ENCODE measurements around the gene MIP.
"Not testable (repeated sequence)": the region's sequence is repeated elsewhere in the genome, so short reads cannot be mapped to it uniquely, and the experiment has no call there.

The MIP gene

DNA sequence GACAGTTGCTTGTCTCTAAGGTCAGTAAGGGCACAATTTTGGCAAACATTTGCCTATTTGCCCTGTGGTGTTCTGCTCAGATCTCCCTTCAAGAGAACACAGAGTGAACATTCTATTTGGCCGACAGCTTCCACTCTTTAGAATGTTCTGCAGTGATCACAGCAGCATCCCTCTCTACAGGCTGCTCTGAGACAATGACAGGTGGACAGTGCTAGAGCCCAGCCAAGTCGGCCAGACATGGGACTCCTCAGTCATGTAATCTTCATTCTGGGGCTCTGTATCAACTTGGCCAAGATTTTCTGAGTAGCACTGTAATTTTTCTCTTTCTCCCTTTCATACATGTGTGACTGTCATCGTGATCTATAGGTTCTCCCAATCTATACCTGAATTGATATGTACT, 40.1 kb downstream of the MIP start:
- H3K4me3 ChIP-seq (replicated peaks; ENCODE audit: low read depth, low read length): no peak overlapping the region
- TF ChIP-seq, protein P1, sequence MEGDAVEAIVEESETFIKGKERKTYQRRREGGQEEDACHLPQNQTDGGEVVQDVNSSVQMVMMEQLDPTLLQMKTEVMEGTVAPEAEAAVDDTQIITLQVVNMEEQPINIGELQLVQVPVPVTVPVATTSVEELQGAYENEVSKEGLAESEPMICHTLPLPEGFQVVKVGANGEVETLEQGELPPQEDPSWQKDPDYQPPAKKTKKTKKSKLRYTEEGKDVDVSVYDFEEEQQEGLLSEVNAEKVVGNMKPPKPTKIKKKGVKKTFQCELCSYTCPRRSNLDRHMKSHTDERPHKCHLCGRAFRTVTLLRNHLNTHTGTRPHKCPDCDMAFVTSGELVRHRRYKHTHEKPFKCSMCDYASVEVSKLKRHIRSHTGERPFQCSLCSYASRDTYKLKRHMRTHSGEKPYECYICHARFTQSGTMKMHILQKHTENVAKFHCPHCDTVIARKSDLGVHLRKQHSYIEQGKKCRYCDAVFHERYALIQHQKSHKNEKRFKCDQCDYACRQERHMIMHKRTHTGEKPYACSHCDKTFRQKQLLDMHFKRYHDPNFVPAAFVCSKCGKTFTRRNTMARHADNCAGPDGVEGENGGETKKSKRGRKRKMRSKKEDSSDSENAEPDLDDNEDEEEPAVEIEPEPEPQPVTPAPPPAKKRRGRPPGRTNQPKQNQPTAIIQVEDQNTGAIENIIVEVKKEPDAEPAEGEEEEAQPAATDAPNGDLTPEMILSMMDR (IDR thresholded peaks at IDR 0.05; ENCODE audit: low read length, missing control alignments): no peak
- no peak for DNase-seq (ENCODE audit: low read depth)

DNA sequence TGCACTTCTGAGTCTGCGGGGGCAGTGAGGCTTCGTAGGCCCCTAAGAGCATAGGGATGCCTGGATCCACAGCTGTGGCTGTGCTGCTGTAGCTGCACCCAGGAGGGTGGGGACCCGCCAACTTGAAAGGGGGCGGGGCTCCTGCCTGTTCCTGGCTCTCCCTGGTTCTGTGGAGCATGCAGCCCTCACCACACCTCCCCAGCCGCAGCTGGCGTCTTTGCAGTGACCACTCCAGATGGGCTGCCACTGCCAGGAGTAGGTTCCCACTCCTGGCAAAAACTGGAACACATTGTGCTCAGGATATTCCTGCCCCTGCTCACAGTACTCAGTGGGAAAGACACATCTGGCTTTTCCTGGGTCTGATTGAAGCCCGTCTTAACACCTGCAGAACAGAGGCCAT, 41.1 kb downstream of the MIP start:
- no peak overlapping the region for H3K4me3 ChIP-seq (replicated peaks; ENCODE audit: low read depth, low read length)
- TF ChIP-seq, protein P1 (IDR thresholded peaks at IDR 0.05; ENCODE audit: low read length, missing control alignments): no peak
- DNase-seq (ENCODE audit: low read depth): no peak

DNA sequence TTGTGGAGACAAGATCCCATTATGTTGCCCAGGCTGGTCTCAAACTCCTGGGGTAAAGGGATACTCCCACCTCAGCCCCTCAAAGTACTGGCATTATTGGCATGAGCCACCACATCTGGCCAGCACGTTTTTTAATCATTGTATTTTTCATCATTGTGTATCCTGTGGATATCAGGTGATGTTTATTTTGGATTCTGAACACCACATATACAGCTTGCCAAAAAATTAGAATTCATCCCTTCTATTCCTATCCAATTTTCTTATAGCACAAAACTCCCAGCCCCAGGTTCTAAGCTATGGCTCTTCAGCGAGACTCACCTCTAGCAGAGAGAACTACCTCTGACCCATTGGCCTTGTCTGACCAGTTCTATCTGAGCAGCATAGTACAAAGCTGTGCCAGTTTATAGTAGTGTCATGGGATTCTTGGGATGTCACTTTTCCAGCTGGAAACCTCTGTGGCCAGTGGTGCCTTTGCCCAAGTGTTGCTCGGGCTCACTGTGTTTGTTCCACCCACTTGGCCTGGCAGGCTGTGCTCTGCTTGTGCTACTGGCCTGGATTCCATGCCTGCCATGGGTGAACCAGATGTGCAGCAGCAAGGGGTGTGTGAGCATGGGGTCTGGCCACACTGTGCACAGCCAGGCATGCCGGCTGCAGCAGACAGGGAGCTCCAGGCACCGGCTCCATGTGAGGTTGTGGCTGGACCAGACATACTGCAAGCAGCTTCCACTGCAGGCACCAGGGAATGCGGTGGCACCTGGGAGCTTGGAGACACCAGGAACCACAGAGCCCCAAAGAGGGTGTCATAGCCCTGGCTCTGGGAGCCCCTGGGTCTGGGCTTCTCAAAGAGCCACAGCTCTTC, 42.4 kb downstream of the MIP start:
- H3K4me3 ChIP-seq (replicated peaks; ENCODE audit: low read depth, low read length): no peak overlapping the region
- TF ChIP-seq, protein P1 (IDR thresholded peaks at IDR 0.05; ENCODE audit: low read length, missing control alignments): no peak
- no peak for DNase-seq (ENCODE audit: low read depth)

DNA sequence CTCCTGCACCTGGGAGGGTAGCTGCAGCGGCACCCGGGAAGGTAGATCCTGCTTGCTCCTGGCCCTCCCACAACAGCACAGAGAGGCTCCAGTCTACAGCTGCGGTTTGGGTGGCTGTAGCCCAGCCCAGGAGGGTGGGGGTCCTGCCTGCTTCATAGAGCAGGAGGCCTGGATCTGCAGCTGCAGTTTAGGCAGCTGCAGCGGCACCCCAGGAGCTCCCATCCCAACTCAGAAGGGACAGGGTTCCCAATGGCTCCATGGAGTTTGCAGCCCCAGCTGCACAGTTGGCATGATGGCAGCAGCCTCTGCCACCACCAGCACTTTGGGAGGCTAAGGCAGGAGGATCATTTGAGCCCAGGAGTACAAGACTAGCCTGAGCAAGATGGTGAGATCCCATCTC, 43.7 kb downstream of the MIP start:
- no peak for DNase-seq (ENCODE audit: low read depth)
- TF ChIP-seq, protein P1 (IDR thresholded peaks at IDR 0.05; ENCODE audit: low read length, missing control alignments): no peak
- H3K4me3 ChIP-seq (replicated peaks; ENCODE audit: low read depth, low read length): no peak overlapping the region

DNA sequence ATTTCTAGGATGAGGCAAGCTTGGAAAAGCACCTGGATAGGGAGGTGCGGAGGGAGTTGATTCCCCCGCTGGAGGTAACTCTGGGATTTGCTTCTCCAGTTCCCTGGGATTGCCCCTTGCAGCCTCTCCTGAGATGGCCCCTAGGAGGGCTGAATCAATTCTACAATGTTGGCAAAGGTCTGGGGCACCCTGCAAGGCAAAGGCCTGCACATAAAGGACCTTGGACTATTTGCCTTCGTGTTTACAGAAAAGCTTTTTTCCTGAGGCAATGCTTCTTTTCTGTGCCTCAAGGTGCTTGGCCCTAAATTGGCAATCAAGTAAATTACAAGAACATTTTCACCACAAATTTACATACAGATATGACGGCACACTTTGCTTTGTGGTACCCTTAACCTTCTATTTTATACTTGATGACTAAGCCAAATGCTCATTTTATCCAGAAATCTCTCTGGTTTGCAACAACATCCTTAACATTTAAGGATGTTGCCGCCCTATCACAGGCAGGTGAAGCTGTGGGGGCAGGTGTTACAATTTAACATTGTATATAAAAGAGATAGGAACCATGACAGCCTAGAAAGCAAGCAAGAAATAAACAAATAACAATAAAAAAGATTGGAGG, 45.5 kb downstream of the MIP start:
- no peak overlapping the region for H3K4me3 ChIP-seq (replicated peaks; ENCODE audit: low read depth, low read length)
- DNase-seq (ENCODE audit: low read depth): no peak
- TF ChIP-seq, protein P1 (IDR thresholded peaks at IDR 0.05; ENCODE audit: low read length, missing control alignments): no peak

DNA sequence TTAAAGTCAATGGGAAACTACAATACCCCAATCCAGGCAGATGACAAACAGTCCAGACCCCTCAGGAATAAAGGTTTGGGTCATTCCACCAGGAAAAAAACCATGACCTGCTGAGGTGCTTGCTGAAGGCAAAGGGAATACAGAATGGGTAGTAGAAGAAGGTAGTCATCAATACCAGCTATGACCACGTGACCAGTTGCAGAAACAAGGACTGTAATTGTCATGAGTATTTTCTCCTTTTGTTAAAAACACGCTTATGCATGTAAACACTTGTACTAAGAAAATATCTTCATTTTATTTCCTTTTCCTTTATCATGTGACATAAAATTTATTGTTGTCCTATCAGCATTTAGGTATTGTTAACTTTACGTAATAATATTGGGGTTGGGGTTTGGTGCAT, 50.2 kb downstream of the MIP start:
- DNase-seq (ENCODE audit: low read depth); H3K4me3 ChIP-seq (replicated peaks; ENCODE audit: low read depth, low read length): not testable (repeated sequence)

DNA sequence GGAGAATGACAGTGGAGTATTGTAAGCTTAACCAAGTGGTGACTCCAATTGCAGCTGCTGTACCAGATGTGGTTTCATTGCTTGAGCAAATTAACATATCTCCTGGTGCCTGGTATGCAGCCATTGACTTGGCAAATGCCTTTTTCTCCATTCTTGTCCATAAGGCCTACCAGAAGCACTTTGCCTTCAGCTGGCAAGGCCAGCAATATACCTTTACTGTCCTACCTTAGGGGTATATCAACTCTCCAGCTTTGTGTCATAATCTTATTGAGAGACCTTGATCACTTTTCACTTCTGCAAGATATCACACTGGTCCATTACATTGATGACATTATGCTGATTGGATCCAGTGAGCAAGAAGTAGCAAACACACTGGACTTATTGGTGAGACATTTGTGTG, 52.8 kb downstream of the MIP start:
- H3K4me3 ChIP-seq (replicated peaks; ENCODE audit: low read depth, low read length); DNase-seq (ENCODE audit: low read depth): not testable (repeated sequence)

DNA sequence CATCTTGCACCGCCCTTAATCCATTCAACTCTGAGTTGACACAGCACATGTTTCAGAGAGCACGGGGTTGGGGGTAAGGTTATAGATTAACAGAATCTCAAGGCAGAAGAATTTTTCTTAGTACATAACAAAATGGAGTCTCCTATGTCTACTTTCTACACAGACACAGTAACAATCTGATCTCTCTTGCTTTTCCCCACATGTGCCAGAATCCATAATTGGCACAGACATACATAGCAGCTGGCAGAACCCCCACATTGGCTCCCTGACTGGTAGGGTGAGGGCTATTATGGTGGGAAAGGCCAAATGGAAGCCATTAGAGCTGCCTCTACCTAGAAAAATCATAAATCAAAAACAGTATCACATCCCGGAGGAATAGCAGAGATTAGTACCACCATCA, 53.3 kb downstream of the MIP start:
- not testable (repeated sequence) for H3K4me3 ChIP-seq (replicated peaks; ENCODE audit: low read depth, low read length); DNase-seq (ENCODE audit: low read depth)
